Heart left ventricle (tissue), 16 donors: ENCODE results near the gene UBA5. TPM values are rescaled to one million over a fixed set of nuclear protein-coding genes. Genes with fewer than 3 reads are reported as not detected.

ENCODE experiments used
- ATAC-seq, 4 donors: fragments of 200-7000 bp; cut with Tn5 transposase; one replicate each; pipeline ENCODE4 v1.9.1; 2020 to 2022; ENCODE audit warnings: moderate library complexity in 4 of 4, mild to moderate bottlenecking in 3 of 4, moderate number of reproducible peaks in 1 of 4
- DNase-seq, 5 donors: peaks; one replicate each; pipeline ENCODE4 v3.0.0-alpha.2; 2020
- H3K27ac ChIP-seq, 12 donors: fragments of 200-600 bp; sonication (generic) in 4 of 12; one replicate each; pipeline versions ENCODE4 v1.5.0 to v1.8.0; 2016 to 2022; ENCODE audit warnings: mild to moderate bottlenecking in 2 of 12
- H3K27me3 ChIP-seq, 9 donors: fragments of 200-600 bp; sonication (generic) in 2 of 9; one replicate each; pipeline versions ENCODE4 v1.5.1 to v1.8.0; 2016 to 2022; ENCODE audit warnings: mild to moderate bottlenecking in 3 of 9
- H3K36me3 ChIP-seq, 9 donors: fragments of 200-600 bp; sonication (generic) in 2 of 9; one replicate each; pipeline versions ENCODE4 v1.5.0 to v1.8.0; 2018 to 2022; ENCODE audit warnings: mild to moderate bottlenecking in 2 of 9
- H3K4me1 ChIP-seq, 12 donors: fragments of 200-600 bp; sonication (generic) in 4 of 12; one replicate each; pipeline versions ENCODE4 v1.5.0 to v1.8.0; 2016 to 2022; ENCODE audit warnings: mild to moderate bottlenecking in 3 of 12
- H3K4me3 ChIP-seq, 12 donors: fragments of 200-600 bp; sonication (generic) in 4 of 12; one replicate each; pipeline versions ENCODE4 v1.5.0 to v1.8.0; 2017 to 2022; ENCODE audit warnings: mild to moderate bottlenecking in 9 of 12, moderate library complexity in 4 of 12
- H3K9me3 ChIP-seq, 12 donors: fragments of 200-600 bp; sonication (generic) in 4 of 12; one replicate each; pipeline versions ENCODE4 v1.5.0 to v1.8.0; 2016 to 2022; ENCODE audit warnings: mild to moderate bottlenecking in 1 of 12
- CTCF ChIP-seq, 12 donors: fragments of 200-600 bp; sonication (generic) in 4 of 12; IDR thresholded peaks; one replicate each; pipeline versions ENCODE4 v1.5.0 to v1.8.0; 2018 to 2022; ENCODE audit warnings: antibody characterized with exemption in 12 of 12, mild to moderate bottlenecking in 5 of 12
- POLR2A ChIP-seq, 2 donors: fragments of 450-650 bp; IDR thresholded peaks; one replicate each; pipeline ENCODE4 v1.6.1; 2017; ENCODE audit warnings: antibody characterized with exemption in 2 of 2, mild to moderate bottlenecking in 2 of 2, moderate library complexity in 2 of 2
- WGBS, 4 donors: extraction: QIAGEN DNeasy Blood & Tissue Kit in 2 of 4; methylation state at CpG; one replicate each; pipeline versions ENCODE4 v1.1.5 to v1.1.7; 2013 to 2018; 5-methylcytosine and 5-hydroxymethylcytosine counted together
- intact Hi-C, 10 donors: fragments of 100-400 bp; cut with DNase I; formaldehyde crosslinking; loops; one replicate each; pipeline versions ENCODE4 v1.11.1 to v1.14.2; 2022
- polyA plus RNA-seq, 2 donors: library from polyadenylated mRNA; stranded (reverse); fragments of 200-250 nt; gene quantifications; one replicate each; pipeline ENCODE4 v1.2.3, GENCODE V29; 2013
- total RNA-seq, 9 donors: library from RNA; depleted of rRNA in 2 of 9; stranded (reverse); fragments of >200 nt in 2 of 9; fragmentation: NEBNext Ultra II Directional in 3 of 9; extraction: Animal tissue kit (Norgen Biotek cat#: 25700) in 3 of 9; gene quantifications; one replicate each; pipeline versions ENCODE4 v1.1.0 to v1.2.4, GENCODE V29; 2016 to 2023
- donor health status: ischemic (EF 13 %, LVEDD 7.1; RV severe dilation, severe dysfunction).
- donor health status: healthy with polysubstance abuse.
- donor health status: DM: no; HTN: yes; CAD: no.
- donor health status: DM: no; HTN: no; CAD: no.
- donor health status: ischemic (EF 25% LVEDD 6.9; RV normal size, moderate dysfunction).
- donor health status: ischemic (EF 25% LVEDD 5.7; RV mildly dilated, moderate dysfunction).
- donor health status: healthy.
- donor health status: DM: yes; HTN: yes; CAD: no.
- donor health status: ischemic (EF 35%, LVEDD 5.7; RV mildly dilated, moderate dysfunction).
- donor health status: nonischemic (EF 11% LVEDD 7.7; RV severe dilation, severe dysfunction).
- donor health status: DM: yes; HTN: yes; CAD: no.
- donor health status: PGD.
- donor health status: ischemic (EF 29% LVEDD 5.4; RV normal size, mild dysfunction).
- donor health status: nonischemic (EF 23%, LVEDD 6.1; RV moderate dilation, normal function).

Gene UBA5
- total and polyA plus RNA-seq, 11 donors: 25.3 to 59.1 (median 32.0) TPM

GRCh38 chr3:132622148-132622547 is 38.0 kb upstream of the UBA5 start:
- 53 to 59% (median 55%) methylated on average over 1 of the region's 1 CpG for WGBS, 4 donors
- TF ChIP-seq CTCF (IDR thresholded peaks at IDR 0.05): no peak
- TF ChIP-seq POLR2A (IDR thresholded peaks at IDR 0.05): no peak
- intact Hi-C loops: no loop called here
- peak overlapping the region in 1 of 12 donors; percentile 4 for H3K27ac ChIP-seq
- H3K27me3 ChIP-seq: no peaks in the 10 kb centered on the region
- H3K9me3 ChIP-seq: peaks cover 0 to 7% (median 0%) of the 10 kb centered on the region in 12 donors
- DNase-seq (no peak), ATAC-seq (no peak)
- H3K36me3 ChIP-seq: peaks cover 0 to 62% (median 33%) of the 10 kb centered on the region in 9 donors
- H3K4me1 ChIP-seq: peaks cover 0 to 15% (median 0%) of the 10 kb centered on the region in 12 donors
- H3K4me3 ChIP-seq: no peak overlapping the region

GRCh38 chr3:132622761-132623160 is 37.4 kb upstream of the UBA5 start:
- ATAC-seq: no peak
- Histone ChIP-seq H3K4me3 (no peak overlapping the region), H3K27ac (peak overlapping the region in 1 of 12 donors; percentile 4), H3K27me3 (no peaks in the 10 kb centered on the region), H3K36me3 (peaks cover 0 to 62% (median 38%) of the 10 kb centered on the region in 9 donors), H3K9me3 (peaks cover 0 to 7% (median 0%) of the 10 kb centered on the region in 12 donors), H3K4me1 (peaks cover 0 to 15% (median 0%) of the 10 kb centered on the region in 12 donors)
- WGBS, 4 donors: 58 to 82% (median 77%) methylated on average over 1 of the region's 1 CpG
- intact Hi-C loops: no loop called here
- no peak for DNase-seq
- TF ChIP-seq POLR2A (IDR thresholded peaks at IDR 0.05): no peak
- TF ChIP-seq CTCF (IDR thresholded peaks at IDR 0.05): no peak

GRCh38 chr3:132623646-132624045 is 36.5 kb upstream of the UBA5 start:
- WGBS, 4 donors: 96 to 100% (median 100%) methylated on average over 1 of the region's 1 CpG
- no peak overlapping the region for H3K27ac ChIP-seq
- TF ChIP-seq POLR2A (IDR thresholded peaks at IDR 0.05) (no peak), CTCF (IDR thresholded peaks at IDR 0.05) (no peak)
- no peak for ATAC-seq
- DNase-seq: no peak
- peaks cover 0 to 7% (median 0%) of the 10 kb centered on the region in 12 donors for H3K9me3 ChIP-seq
- H3K36me3 ChIP-seq: peaks cover 0 to 62% (median 32%) of the 10 kb centered on the region in 9 donors
- intact Hi-C loops: no loop called here
- no peak overlapping the region for H3K4me3 ChIP-seq
- no peaks in the 10 kb centered on the region for H3K27me3 ChIP-seq
- peaks cover 0 to 15% (median 0%) of the 10 kb centered on the region in 12 donors for H3K4me1 ChIP-seq

GRCh38 chr3:132624790-132625189 is 35.3 kb upstream of the UBA5 start:
- Histone ChIP-seq H3K4me3 (no peak overlapping the region), H3K4me1 (peaks cover 0 to 15% (median 0%) of the 10 kb centered on the region in 12 donors), H3K27ac (no peak overlapping the region), H3K36me3 (peaks cover 0 to 68% (median 38%) of the 10 kb centered on the region in 9 donors), H3K9me3 (peaks cover 0 to 7% (median 0%) of the 10 kb centered on the region in 12 donors), H3K27me3 (no peaks in the 10 kb centered on the region)
- intact Hi-C loops: no loop called here
- no peak for ATAC-seq
- 97 to 98% (median 97%) methylated on average over 7 of the region's 7 CpGs for WGBS, 4 donors
- TF ChIP-seq CTCF (IDR thresholded peaks at IDR 0.05): no peak
- TF ChIP-seq POLR2A (IDR thresholded peaks at IDR 0.05): no peak
- DNase-seq: no peak
